GM19239 (cell line): ENCODE results near the gene PCYT2.

ENCODE experiments used
- DNase-seq: peaks from one replicate; pipeline ENCODE4 v3.0.0; 2011; ENCODE audit warnings: low spot score; ENCODE audit not compliant: insufficient read length
- FAIRE-seq: peaks from 2 replicates; lab custom pipeline; 2011; peaks lifted over from hg19 to GRCh38; lab: Jason Lieb, UNC

PCYT2 gene

DNA sequence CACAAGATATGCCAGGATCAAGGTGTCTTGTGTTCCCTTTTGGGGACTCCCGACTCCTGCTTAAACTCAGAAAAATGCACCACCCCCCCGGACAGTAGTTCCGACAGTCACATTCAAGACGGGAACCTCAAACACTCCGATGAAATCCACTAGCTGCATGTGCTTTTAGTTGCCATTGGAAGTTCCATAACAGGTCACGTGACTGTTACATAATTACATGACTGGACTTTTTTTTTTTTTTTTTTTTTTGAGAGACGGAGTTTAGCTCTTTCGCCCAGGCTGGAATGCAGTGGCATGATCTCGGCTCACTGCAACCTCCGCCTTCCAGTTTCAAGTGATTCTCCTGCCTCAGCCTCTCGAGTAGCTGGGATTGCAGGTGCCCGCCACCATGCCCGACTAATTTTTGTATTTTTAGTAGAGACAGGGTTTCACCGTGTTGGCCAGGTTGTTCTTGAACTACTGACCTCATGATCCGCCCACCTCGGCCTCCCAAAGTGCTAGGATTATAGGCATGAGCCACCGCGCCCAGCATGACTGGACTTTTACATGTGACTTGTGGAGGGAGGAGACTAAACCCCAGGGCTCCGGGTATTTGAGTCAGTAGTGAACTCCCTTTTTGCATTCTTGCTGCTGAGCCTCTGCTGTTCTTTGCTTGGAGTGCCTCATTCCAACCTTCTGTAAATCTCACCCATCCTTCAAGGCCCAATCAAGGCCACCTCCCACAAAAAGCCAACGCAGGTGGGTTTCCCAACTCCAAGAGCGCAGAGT is 5.2 kb upstream of the PCYT2 start:
- FAIRE-seq (no peak), DNase-seq (no peak)

DNA sequence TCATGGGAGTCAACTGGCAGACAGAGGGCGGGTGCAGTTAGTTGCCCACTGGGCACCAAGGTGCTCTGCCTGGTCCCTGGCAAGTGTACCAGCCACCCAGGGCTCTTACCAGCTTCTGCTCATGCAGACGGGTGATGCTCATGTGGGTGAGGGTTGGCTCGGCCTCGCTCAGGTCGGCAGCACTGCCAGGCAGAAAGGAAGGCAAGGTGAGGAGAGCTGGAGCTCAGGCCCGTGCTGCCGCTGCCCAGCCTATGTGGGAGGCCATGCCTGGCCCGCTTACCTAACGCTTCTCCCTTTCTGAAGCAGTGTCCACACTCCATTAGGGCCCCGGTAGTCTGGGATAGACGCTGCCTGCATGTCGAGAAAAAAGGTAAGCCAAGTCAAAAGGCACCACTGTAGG is 4.1 kb upstream of the PCYT2 start:
- FAIRE-seq (no peak), DNase-seq (no peak)

DNA sequence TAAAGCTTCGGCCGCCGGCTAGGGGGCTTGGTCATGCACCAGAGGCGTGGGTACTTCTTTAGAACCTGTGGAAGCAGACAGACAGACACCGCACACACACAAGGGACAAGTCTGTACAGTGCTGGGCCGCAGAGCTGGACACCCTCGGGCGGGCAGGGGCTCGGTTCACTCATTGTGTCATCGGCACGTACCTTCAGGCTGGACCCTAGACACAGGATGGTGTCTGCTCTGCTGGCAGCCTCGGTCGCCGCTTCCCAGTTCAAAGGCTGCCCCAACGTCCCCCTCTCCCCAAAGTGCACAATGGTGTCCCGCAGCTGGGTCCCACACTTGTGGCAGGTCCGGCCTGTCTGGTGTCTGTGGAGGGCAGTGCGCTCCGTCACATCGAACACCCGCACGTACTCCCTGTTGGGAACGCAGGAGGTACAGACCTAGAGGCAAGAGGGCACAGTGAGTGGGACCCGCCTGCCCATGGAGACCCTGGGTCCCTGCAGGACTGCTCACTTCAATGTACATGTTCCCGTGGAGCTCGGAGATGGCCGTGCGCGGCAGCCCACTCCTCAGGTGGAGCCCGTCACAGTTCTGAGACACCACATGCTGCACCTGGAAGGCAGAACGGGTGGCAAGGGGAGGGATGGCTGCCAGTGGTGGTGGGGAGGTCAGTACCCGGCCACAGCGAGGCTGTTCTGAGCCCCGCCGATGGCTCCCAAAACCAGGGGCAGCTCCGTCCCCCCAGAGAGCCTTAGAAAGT is 3.1 kb upstream of the PCYT2 start:
- no peak for DNase-seq
- no peak for FAIRE-seq

DNA sequence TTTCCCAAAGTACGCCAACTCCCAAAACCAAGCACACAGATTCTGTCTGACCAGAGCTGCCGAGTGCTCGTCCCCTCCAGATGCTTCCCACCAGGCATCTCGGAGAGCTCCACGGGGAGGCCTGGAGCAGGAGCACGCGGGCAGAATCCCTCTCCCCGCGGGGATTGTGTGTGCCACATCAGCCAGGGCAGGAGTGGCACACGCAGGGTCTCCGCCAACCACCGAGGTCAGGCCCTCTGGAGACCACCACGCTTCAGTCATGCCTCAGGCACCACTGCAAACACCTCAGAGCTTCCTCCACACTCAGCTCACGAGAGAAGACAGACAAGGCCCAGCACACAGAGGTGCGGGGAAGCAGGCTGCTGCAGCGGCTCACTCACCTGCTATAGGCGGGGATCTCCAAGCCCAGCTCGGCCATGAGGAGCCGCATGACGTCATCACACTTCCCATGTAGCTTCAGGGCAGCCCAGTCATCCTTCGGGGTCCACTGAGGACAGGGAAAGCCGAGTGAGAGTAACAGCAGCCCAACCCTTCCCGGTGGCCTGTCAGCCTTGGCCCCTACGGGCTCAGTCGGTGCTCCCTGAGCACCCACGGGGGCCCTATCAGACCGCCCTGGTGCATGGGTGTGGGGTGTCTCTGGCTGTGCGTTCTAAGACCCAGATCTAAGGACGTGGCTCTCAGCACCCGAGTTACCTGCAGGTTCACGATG is 2.3 kb upstream of the PCYT2 start:
- FAIRE-seq (no peak), DNase-seq (no peak)

DNA sequence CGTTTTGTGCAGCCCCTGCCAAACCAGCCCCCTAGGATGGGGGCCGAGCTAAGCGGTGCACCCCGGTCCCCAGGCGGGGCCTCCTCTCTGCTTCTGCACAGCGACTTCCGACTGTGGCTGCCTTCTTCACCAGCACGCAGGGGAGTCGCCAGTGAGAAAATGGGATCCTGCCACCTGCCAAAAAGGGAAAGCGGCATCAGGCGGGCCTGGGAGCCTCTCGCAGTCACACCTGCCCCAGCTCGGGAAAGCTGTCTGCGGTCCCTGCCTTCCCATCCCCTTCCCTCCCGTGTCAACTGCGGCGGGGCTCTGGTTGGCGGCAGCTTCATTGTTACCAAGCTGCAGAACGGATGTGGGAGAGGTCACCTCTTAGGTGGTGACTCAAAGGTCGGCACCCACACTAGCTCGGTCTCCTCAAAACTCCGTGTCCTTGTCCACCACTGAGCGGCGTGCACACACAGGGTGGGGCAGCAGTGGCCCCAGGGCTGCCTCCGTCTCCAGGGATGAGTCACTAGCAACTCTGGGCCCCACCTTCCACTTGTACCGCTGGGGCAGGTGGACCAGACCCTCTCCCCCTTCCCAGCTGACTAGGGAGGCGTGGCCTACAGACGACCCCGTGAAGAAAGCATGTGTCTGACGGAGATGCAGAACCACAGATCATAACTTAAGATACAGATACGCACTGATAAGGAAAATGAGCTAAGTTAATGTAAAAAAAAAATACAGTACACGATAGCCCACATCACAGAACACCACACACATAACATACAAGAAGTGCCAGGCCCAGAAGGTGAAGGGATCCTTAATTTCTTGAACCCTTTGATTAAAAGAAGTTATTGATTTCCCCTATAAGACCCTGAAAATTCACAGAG is 1.5 kb upstream of the PCYT2 start:
- DNase-seq, result no peak
- FAIRE-seq, result no peak

DNA sequence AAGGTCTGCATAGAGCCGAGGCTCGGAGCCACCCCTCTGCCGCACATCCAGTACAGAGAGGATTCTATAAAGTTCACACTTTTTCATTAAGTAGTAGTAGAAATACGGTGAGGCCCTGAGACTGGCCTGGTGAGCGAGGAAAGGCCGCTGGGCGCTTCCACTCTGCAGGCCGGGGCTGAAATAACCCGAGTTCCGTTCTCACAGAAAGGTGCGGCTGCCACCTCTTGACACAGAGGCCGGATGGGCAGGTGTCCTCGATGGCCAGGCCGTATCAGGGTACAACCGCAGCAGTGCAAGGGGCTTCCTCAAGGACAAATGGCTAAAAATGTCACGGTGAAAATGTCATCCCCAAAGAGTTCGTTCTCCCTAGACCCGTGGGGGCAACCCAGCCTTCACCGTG is 770 bp upstream of the PCYT2 start:
- DNase-seq (no peak), FAIRE-seq (no peak)

DNA sequence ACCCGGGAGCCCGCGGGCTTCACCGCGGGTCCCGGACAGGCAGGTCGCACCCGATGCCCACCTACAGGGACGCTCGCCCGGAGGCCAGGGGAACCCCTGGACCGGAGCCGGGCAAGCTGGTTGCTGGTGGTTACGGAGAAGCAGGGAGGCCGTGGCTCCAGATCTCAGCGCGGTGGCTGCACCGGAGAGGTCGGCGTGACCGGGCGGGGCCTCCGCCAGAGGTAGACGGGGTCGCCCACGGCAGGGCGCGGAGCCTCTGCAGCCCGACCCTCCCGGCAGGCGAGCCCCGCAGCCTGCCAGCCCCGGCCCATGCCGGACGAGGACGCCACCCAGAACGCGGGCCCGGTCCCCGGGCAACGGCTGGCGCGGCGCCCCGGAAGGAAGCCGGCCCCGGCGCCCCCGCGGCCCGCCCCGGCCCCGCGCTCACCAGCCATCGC is 341 bp downstream of the PCYT2 start:
- DNase-seq (no peak), FAIRE-seq (no peak)

DNA sequence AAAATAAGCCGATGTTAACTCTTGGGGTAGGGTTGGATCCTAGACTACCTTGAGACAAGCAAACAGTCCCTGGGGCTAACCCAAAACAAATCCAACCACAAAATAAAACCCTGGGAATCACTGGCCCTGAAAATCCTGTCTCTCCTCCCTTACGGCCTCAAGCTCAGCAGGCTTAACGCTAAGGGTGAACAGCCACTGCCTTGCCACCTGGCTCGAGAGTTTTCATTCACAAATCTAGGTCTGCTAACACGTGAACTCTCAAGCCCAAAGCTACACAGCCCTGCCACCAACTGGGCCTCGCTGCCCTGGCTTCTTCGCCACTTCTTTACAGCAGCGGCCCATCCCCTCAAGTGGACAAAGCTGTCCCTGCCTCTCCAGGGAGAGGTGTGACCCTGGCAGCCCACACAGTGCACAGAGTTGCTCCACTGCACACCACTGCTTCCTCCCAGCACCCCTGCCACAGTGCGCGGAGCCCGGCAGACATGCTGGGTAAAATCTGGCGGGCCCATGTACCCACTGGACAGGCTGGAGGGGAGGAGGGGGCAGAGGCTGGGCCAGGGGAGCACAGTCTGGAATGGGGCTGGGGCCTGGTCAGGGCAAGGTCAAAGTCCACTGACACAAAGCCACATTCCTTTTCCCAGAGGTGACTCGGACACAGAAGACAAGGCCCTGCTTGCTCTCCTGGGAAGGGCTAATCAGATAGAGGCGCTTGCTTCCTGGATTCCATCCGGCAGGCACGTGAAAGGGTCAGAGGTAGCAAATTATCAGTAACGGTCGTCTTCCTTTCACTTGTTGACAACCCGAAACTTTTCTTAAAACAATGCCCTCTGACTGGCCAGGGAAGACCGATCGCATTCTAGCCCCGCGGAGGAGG is 996 bp downstream of the PCYT2 start:
- no peak for FAIRE-seq
- DNase-seq, result no peak

DNA sequence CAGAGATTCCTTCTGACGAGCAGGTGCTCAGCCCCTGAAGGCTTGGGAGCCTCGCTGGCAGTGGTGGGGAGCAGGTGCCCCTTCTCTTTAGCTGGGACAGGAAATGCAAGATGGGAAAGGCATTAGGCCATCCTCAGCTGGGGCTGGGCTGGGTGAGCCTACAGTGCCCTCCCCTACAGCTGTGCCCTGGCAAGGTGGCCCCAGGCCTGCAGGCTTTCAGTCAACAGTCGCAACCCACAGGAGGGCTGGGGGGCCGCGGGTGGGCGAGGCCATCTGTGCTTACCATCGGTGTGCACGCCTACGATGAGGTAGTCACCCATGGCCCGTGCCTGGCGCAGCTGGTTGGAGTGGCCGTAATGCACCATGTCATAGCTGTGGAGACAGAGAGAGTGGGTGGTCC is 2.0 kb downstream of the PCYT2 start:
- DNase-seq (no peak), FAIRE-seq (no peak)

DNA sequence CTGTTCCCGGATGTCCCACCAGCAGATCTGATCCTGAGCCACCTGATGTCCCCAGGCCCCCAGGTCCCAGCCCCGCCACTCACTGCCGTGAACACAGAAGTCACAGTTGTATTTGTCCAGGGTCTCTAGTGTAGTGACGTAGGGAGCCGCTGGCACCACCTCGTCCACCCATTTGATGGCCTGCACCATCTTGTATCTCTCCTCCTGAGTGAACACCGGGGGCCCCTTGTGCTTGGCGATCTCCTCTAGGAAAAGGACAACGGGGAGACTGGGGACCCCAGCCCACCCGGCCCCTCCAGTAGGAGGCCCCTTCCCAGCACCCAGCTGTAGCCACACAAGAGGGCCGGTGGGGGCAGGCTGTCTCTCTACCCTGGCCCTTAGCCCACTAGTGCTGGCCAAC is 2.4 kb downstream of the PCYT2 start:
- no peak for FAIRE-seq

DNA sequence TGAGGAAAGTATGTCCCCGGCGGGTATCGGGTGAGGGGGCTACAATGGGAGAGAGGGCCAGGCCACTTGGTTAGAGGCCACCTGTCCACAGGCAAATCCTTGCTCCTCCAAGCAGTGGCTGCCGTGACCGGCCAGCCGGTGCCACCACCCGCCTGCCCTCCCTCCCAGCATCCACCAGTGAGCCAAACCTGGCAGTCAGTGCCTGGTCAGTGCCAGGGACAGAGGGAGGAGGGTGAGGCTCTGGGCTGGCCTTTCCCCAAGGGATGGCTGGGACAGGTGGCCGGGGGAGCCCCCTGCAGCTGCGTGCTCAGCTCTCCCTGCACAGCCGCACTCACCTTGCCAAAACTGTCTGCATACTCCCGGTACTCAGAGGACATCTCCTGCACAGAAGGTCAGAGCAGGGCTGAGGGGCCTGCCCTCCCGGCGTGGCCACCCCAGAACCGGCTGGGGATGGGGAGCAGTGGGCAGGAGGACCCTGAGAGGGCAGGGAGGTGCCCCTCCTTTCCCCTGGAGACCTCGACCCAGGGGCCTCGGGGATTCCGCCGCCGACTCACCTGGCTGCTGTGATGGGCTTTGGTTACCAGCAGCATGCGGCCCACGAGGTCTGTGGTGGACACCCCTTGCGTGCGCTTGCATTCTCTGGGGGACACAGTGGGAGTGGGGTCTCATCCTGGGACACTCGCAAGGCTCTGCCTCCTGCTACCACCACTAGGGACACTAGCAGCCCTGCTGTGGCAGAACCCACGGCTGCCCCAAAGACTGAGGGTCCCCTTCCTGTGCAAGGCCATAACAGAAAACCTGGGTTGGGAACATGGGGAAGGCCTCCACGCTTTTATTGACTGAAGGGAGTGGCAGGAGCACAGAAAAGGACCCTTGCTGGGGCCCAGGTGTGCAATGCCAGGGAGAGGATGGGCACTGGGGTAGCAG is 3.7 kb downstream of the PCYT2 start:
- FAIRE-seq (no peak), DNase-seq (no peak)

More for the DNA sequence above, 2.4 kb downstream of the PCYT2 start:
- DNase-seq, result no peak

DNA sequence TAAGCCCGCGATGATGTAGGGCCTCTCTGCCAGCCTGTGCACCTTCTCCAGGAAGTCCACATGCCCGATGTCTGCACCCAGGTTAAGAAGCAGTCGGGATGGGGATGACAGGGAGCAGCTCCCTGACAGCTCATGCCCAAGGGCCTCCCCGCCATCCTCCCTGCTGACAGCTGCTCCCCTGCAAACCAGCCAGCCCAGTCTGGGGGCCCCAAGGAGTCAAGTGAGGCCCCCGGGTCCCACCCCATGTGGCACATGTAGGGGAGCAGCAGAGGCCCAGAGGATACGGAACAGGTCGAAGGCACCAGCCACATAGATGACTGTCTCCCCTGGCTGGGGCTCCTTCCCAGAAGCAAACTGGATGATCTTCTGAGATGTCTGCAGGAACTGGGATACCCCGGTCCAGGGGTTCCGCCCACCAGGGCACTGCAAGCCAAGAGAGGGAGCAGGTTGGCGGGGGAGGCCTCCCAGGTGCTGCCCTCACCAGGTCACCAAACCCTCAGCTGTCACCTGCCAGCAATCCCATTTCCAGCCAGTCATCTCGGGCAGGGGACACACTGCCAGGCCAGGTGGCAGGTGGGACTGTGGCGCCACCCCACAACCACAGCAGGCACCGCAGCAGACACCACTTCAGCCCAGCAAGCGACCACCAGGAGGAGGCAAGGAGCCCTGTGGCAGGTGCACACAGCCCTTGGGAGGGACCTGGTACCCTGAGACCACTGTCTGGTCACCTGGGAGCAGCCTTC is 4.6 kb downstream of the PCYT2 start:
- FAIRE-seq (no peak), DNase-seq (no peak)

DNA sequence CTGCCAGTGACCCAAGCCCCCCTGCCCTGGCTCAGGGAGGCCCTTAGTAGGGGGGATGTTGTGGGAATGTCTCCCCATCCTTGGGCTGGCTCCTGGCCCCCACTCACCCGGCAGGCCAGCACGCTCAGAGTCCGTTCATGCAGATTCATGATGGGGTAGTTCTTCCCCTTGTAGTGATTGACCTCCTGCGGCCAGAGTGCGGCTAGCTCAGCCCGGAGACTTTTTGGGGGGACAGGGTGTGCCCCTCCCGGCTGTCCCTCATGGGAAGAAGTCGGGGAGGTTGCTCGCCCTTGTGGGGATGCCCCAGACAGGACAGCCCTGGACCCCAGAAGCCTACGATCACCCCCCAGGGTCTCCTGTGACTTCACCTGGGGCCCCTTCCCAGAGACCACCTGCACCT is 5.2 kb downstream of the PCYT2 start:
- FAIRE-seq (no peak), DNase-seq (no peak)

DNA sequence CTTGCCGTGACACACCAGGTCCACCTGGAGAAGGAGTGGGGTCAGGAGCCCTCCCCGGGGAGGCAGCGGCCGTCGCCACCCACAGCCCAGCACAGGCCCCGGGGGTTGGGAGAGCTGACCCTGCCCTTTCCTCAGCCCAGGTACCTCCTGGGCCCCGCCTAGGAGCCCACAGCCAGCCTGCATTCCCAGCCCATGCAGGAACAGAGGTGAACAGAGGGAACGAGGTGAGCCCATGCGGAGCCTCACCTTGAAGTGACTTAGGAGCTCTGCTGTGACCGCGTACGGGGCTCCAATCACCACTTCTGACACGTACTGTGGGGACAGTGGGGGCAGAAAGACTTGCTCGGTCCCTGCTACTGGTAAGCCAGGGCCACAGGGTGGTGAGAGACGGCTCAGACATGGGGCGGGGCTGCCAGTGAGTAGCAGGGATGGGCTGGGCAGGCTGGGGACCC is 5.7 kb downstream of the PCYT2 start:
- DNase-seq (no peak), FAIRE-seq (no peak)

DNA sequence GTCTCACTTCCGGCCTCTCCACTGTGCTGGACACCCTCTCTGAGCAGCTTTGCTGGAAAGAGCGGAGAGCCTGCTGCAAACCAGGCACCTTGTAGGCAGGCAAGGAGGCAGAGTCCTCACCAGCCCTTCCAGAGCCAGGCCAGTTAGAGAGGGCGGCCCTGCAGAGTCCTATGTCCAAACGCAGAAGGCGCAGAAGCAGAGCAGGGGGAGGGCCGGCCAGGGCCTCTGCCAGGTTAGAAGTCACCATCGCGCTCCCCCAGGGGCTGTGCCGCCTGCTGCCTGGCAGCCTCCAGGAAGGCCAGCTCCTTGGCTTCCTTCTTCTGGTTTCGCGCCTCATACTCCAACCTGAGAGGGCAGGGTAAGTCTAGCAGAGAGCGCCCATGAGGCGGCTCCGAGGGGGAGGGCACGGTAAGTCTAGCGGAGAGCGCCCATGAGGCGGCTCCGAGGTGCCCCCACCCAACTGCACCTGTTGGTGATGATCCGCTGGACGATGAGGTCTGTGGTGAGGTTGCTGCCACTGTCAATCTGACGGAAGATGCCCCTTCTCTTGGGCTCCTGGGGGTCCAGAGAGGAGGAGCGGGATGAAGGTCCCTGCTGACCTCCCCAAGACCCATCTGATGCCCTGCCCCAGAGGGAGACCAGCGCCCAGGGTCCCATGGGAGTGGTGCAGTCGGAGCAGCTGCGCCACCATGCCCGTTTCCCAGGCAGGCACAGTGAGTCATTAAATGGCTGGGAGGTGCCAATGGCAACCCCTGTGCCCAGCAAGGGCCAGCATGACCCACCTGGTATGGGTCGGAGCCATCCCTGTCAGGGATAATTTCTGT is 6.4 kb downstream of the PCYT2 start:
- FAIRE-seq (no peak), DNase-seq (no peak)

DNA sequence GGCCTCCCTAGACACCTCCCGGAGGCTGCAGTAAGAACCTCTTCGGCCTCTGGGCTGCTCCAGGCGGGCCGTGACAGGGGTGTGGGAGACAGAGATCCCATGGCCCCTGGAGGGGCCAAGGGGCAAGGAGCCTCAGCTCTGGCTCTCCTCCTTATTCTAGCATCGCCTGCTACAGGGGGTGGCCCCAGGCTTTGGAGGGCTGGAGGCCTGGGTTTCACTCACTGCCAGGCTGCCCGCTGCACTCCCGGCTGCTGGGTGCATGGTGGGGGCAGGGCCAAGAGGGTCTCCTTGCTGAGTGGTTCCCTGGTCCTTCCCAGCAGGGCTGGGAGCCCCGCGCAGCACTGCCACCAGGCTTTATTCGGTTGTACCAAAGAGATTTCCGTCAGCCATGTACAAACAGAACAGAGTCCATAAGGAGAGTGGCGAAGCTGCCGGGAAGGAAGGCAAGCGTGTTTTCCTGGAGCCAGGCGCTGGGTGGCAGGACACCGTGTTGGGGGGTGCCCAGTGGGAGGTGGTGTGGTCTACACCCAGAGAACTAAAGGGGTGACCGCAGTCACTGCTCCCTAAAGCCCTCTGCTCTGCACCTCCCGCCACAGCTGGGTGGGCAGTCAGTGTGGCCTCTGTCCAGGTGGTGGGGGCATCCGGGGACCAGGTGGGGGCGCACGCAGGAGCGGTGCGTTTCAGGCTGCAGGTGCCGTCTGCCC is 7.2 kb downstream of the PCYT2 start:
- DNase-seq, result no peak
- FAIRE-seq, result no peak
